ENCODE measurements around the gene R3HDML. TPM values are rescaled to one million over a fixed set of nuclear protein-coding genes. Genes with fewer than 3 reads are reported as not detected.

Gene R3HDML
- total and polyA plus RNA-seq, 2 of the 13 experiments (the other 11 are each of a cell fraction or from before 2014, with no cell fraction given), result not detected

DNA sequence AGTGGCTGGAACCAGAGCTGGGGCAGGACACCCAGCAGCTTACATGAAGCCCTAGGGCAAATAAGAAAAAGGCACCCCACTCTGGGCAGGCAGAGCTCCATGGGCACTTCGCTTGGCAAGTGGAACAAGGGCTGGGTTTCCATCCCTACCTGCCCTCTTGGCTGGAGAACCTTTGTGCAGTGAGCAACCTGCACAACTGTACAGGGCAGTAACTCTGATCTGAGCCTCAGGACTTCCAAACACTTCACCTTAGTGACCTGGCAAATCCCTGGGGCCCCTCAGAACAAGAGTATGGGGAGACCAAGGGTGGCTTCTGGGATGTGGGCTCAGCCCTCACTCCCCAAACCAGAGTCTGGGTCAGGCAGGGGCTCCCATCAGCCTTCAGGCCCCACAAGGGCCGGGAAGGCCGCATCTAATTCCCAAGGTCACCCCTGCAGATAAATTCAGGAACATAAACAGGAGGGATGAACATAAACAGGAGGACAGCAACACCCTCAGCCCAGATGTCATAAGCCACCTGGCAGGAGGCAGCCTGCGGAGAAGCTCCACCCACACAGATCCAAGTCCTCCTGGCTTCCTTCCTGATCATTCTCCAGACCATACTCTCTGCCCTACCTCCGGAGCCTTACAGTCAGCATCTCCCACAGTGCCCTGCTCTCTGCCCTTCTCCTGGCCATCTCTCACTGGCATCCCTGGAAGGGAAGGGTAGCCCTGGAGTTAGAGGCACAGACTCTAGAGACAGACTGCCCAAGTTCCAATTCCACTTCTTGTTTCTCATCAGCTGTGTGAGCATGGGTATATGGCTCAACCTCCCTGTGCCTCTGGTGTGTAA, 56.1 kb downstream of the R3HDML start (continued):
- TF ChIP-seq HOXA3 (CRISPR knock-in tag; IDR thresholded peaks at IDR 0.05) (peak; percentile 63), ZNF484 (CRISPR knock-in tag; IDR thresholded peaks at IDR 0.05; ENCODE audit: borderline replicate concordance, low read depth) (no peak), ZNF784 (CRISPR knock-in tag; IDR thresholded peaks at IDR 0.05; ENCODE audit: borderline replicate concordance) (peak; percentile 80; the same call in 1 of the 2 replicates), GATA4 (IDR thresholded peaks at IDR 0.05; ENCODE audit: borderline replicate concordance, low read depth) (peak; percentile 61; the same call in 1 of the 2 replicates), ZNF326 (CRISPR knock-in tag; IDR thresholded peaks at IDR 0.05; ENCODE audit: borderline replicate concordance) (no peak), ZNF724P (CRISPR knock-in tag; IDR thresholded peaks at IDR 0.05; ENCODE audit: borderline replicate concordance) (peak; percentile 65; the same call in 1 of the 2 replicates), POLR2A (IDR thresholded peaks at IDR 0.05; ENCODE audit: insufficient read depth in 1 of 2, low read depth in 2 of 2, low read length in 2 of 2) (peak; percentile 66 to 97; a peak in 3 of 4 replicates), AKAP8 (CRISPR knock-in tag; IDR thresholded peaks at IDR 0.05) (peak; percentile 93), ZNF383 (CRISPR knock-in tag; IDR thresholded peaks at IDR 0.05; ENCODE audit: borderline replicate concordance) (no peak), SIN3B (IDR thresholded peaks at IDR 0.05; ENCODE audit: low read length) (no peak), NFYB (CRISPR knock-in tag; IDR thresholded peaks at IDR 0.05) (no peak; the same call in 1 of the 2 replicates), CBFB (CRISPR knock-in tag; IDR thresholded peaks at IDR 0.05) (no peak; the same call in 1 of the 2 replicates), SALL2 (CRISPR knock-in tag; IDR thresholded peaks at IDR 0.05) (peak; percentile 44; the same call in 1 of the 2 replicates), FOXM1 (CRISPR knock-in tag; IDR thresholded peaks at IDR 0.05) (no peak; the same call in 1 of the 2 replicates), ZNF788 (CRISPR knock-in tag; IDR thresholded peaks at IDR 0.05; ENCODE audit: borderline replicate concordance) (peak; percentile 71; the same call in 1 of the 2 replicates), TOE1 (CRISPR knock-in tag; IDR thresholded peaks at IDR 0.05) (no peak), GRHL1 (CRISPR knock-in tag; conservative IDR thresholded peaks at IDR 0.05) (no peak), ATRX (CRISPR knock-in tag; IDR thresholded peaks at IDR 0.05; ENCODE audit: borderline replicate concordance) (no peak), ZFP62 (CRISPR knock-in tag; IDR thresholded peaks at IDR 0.05) (no peak), ZNF775 (CRISPR knock-in tag; IDR thresholded peaks at IDR 0.05; ENCODE audit: borderline replicate concordance) (no peak), PPARG (CRISPR knock-in tag; conservative IDR thresholded peaks at IDR 0.05) (peak; percentile 78)
- TF ChIP-seq, protein P1, sequence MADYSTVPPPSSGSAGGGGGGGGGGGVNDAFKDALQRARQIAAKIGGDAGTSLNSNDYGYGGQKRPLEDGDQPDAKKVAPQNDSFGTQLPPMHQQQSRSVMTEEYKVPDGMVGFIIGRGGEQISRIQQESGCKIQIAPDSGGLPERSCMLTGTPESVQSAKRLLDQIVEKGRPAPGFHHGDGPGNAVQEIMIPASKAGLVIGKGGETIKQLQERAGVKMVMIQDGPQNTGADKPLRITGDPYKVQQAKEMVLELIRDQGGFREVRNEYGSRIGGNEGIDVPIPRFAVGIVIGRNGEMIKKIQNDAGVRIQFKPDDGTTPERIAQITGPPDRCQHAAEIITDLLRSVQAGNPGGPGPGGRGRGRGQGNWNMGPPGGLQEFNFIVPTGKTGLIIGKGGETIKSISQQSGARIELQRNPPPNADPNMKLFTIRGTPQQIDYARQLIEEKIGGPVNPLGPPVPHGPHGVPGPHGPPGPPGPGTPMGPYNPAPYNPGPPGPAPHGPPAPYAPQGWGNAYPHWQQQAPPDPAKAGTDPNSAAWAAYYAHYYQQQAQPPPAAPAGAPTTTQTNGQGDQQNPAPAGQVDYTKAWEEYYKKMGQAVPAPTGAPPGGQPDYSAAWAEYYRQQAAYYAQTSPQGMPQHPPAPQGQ (CRISPR knock-in tag; IDR thresholded peaks at IDR 0.05; ENCODE audit: borderline replicate concordance), result peak; percentile 84; the same call in 1 of the 2 replicates
- TF ChIP-seq, protein P2, sequence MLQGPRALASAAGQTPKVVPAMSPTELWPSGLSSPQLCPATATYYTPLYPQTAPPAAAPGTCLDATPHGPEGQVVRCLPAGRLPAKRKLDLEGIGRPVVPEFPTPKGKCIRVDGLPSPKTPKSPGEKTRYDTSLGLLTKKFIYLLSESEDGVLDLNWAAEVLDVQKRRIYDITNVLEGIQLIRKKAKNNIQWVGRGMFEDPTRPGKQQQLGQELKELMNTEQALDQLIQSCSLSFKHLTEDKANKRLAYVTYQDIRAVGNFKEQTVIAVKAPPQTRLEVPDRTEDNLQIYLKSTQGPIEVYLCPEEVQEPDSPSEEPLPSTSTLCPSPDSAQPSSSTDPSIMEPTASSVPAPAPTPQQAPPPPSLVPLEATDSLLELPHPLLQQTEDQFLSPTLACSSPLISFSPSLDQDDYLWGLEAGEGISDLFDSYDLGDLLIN (CRISPR knock-in tag; IDR thresholded peaks at IDR 0.05; ENCODE audit: borderline replicate concordance), result 0 out of 2 replicates have a peak, but pooled peaks have one; percentile 83

All from HepG2 (cell line).